H7 (cell line): ENCODE data around the gene PACSIN1. TPM values are rescaled to one million over a fixed set of nuclear protein-coding genes. Genes with fewer than 3 reads are reported as not detected.

Experiments used
- DNase-seq: peaks from one replicate; pipeline ENCODE4 v3.0.0; 2012
- H3K27me3 ChIP-seq: 2 replicates; pipeline ENCODE4 v1.6.0; 2011; ENCODE audit warnings: mild to moderate bottlenecking, low read length; ENCODE audit not compliant: control insufficient read depth, insufficient read depth
- H3K36me3 ChIP-seq: replicated peaks from 2 replicates; pipeline ENCODE4 v1.5.1; 2011; ENCODE audit warnings: low read length; ENCODE audit not compliant: control insufficient read depth, insufficient read depth
- H3K4me3 ChIP-seq: 2 replicates; pipeline ENCODE4 v1.5.1; 2011; ENCODE audit warnings: low read depth, mild to moderate bottlenecking, control low read depth, low read length, moderate library complexity; ENCODE audit not compliant: insufficient read depth
- total RNA-seq: library from RNA; depleted of rRNA; stranded (reverse); fragments of >200 nt; shearing (Covaris generic); gene quantifications from 2 replicates; pipeline ENCODE4 v1.2.3, GENCODE V29; 2014

PACSIN1 gene
- total RNA-seq, 1 experiment from 2014 or later, result 3.4 TPM

- peaks cover 1% of the 10 kb centered on the region; the same call in 1 of the 2 replicates for H3K27me3 ChIP-seq
- H3K36me3 ChIP-seq, result no peaks in the 10 kb centered on the region
- H3K4me3 ChIP-seq, result no peak overlapping the region
- DNase-seq, result no peak
These were observed 63.3 kb downstream of the PACSIN1 start for GRCh38 chr6:34528996-34529664.

DNA sequence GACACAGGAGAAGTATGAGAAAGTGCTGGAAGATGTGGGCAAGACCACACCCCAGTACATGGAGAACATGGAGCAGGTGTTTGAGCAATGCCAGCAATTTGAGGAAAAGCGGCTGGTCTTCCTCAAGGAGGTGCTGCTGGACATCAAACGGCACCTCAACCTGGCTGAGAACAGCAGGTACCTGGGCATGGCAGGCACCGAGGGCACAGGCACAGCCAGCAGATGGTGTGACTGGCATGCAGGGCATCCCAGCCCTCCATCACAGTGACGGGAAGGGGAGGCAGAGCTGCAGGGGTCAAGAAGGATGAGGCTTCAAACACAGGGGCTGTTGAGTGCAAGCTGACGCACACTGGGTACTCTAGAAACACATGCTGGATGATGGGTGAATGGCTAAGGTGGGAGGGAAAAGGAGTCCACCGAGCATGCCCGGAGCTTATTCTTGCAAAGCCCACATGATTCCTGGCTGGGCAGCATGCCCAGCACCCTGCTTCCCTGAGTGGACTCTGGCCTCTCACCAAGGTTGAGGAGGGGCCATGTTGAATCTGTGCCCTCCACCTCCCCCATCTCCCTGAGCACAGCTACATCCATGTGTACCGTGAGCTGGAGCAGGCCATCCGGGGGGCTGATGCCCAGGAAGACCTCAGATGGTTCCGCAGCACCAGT is 63.9 kb downstream of the PACSIN1 start:
- DNase-seq, result no peak
- no peaks in the 10 kb centered on the region for H3K36me3 ChIP-seq
- peaks cover 1% of the 10 kb centered on the region; the same call in 1 of the 2 replicates for H3K27me3 ChIP-seq
- no peak overlapping the region for H3K4me3 ChIP-seq

DNA sequence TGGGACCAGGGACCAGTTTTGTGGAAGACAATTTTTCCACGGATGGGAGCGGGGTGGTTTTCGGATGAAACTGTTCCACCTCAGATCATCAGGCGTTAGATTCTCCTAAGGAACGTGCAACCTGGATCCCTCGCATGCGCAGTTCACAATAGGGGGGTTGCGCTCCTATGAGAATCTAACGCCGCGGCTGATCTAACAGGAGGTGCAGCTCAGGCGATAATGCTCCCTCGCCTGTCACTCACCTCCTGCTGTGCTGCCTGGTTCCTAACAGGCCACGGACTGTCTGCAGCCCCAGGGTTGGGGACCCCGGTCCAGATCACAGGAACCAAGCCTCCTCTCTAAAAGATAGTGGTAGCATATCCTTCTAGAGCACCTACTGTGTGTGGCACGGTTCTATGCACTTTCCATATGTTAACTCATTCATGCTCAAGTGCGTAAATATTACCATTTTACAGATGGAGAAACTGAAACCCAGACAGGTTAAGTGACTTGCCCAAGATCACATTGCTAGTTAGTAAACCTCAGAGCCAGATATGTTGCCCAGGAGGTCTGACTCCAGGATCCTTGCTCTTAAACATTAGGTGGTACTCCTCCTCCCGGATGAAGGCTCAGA is 65.0 kb downstream of the PACSIN1 start:
- DNase-seq, result no peak
- Histone ChIP-seq H3K27me3 (peaks cover 1% of the 10 kb centered on the region; the same call in 1 of the 2 replicates), H3K4me3 (peak overlapping the region; percentile 42; the same call in 1 of the 2 replicates), H3K36me3 (no peaks in the 10 kb centered on the region)

GRCh38 chr6:34531580-34532201 is 65.8 kb downstream of the PACSIN1 start:
- Histone ChIP-seq H3K27me3 (peaks cover 1% of the 10 kb centered on the region; the same call in 1 of the 2 replicates), H3K36me3 (no peaks in the 10 kb centered on the region), H3K4me3 (peak overlapping the region; percentile 45)
- peak; percentile 95 for DNase-seq

DNA sequence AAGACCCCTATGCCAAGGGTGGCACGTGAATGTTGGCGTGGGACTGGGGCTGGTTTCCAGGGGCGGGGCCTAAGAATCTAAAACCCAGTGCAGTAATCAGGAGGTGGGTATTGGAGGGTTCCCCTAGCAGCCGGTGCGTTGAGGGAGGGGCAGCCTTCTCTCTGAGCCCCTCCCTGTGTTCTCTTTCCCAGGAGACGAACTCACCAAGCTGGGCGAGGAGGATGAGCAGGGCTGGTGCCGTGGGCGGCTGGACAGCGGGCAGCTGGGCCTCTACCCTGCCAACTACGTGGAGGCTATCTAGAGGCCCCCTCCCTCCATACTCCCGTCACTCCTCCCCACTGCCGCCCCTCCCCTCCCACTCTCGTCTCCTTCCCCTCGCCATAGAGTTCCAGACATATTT is 66.4 kb downstream of the PACSIN1 start:
- H3K27me3 ChIP-seq, result peaks cover 1% of the 10 kb centered on the region; the same call in 1 of the 2 replicates
- DNase-seq, result peak; percentile 63
- no peaks in the 10 kb centered on the region for H3K36me3 ChIP-seq
- peak overlapping the region; percentile 45 for H3K4me3 ChIP-seq

- no peak overlapping the region for H3K4me3 ChIP-seq
- peak; percentile 48 for DNase-seq
- H3K36me3 ChIP-seq, result no peaks in the 10 kb centered on the region
- H3K27me3 ChIP-seq, result peaks cover 1% of the 10 kb centered on the region; the same call in 1 of the 2 replicates
These were observed 68.3 kb downstream of the PACSIN1 start for GRCh38 chr6:34534146-34534545.

DNA sequence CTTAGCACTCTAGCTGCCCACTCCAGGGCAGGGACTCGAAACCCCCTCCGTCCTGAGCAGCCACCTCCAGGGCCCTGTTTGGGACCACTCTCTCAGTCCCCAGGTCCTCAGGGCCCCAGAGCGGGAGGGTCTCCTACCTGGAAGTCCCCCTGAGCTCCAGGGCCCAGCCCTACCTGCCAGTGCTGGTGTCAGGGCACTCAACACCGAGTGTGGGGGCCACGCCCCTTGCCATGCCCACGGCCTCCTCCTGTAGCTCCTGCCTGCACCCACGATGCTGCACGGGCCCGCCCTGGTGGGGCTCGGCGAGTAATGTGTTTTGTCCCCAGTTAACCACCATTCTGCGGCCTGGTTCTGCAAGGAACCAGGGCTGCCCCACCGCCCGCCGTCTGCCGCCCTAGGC is 68.8 kb downstream of the PACSIN1 start:
- Histone ChIP-seq H3K27me3 (peaks cover 1% of the 10 kb centered on the region; the same call in 1 of the 2 replicates), H3K4me3 (no peak overlapping the region), H3K36me3 (no peaks in the 10 kb centered on the region)
- DNase-seq, result peak; percentile 61

DNA sequence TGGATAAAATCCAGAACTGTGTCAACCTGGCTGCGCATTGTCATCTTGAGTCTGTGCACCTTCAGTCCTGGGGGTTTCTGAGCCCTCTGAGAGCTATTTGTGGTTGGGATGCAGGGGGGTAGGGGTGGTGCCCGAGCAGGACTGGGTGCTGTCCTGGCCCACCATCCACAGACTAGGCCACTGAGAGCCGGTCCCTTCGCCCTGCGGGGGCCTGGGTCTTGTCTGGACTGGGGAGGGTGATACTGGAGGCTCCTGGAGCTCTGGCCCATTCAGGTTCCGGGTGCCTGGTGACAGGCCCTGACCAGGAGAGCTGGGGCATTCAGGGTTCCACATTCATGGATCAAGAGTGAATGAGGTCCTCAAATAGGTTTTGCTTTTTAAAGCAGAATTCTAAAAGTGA is 69.3 kb downstream of the PACSIN1 start:
- DNase-seq, result peak; percentile 50
- Histone ChIP-seq H3K36me3 (no peaks in the 10 kb centered on the region), H3K4me3 (no peak overlapping the region)

GRCh38 chr6:34535646-34536045 is 69.8 kb downstream of the PACSIN1 start:
- Histone ChIP-seq H3K4me3 (no peak overlapping the region), H3K36me3 (no peaks in the 10 kb centered on the region), H3K27me3 (no peaks in the 10 kb centered on the region; the same call in 1 of the 2 replicates)
- peak; percentile 53 for DNase-seq

More for the DNA sequence above, 69.3 kb downstream of the PACSIN1 start:
- peaks cover 1% of the 10 kb centered on the region; the same call in 1 of the 2 replicates for H3K27me3 ChIP-seq

DNA sequence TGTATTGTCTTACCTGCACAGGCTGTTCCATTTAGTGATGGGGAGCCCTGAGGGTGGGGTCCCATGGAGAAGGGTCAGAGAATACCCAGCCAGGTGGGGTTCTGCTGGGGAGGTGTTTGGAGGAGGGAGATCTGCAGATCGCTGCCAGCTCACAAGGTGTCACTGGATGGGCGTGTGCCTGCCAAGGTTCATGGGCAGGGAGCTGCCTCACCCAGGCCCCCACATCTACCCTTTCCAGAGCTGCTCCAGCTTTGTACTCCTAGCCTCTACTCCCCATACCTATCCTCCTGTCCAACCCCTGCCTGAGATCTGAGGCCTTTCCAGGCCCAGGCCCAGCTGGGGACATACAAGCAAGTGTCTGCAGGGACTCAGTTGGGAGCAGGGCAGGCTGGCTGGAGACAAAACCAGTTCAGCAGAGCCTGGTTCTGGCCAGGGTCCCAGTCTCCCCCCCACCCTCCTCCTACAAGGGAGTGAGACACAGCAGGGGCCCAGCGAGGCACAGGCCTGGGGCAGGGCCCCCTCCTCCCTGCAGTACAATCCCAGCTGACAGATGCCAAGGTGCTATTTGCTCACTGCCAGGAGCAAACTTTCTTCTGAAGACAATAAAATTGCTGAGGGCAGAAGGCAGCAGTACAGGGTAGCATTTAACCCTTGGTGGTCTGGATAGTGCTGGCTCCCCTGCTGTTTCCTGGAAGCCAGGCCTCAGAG is 70.5 kb downstream of the PACSIN1 start:
- Histone ChIP-seq H3K4me3 (no peak overlapping the region), H3K36me3 (no peaks in the 10 kb centered on the region), H3K27me3 (no peaks in the 10 kb centered on the region)
- DNase-seq, result peak; percentile 51

DNA sequence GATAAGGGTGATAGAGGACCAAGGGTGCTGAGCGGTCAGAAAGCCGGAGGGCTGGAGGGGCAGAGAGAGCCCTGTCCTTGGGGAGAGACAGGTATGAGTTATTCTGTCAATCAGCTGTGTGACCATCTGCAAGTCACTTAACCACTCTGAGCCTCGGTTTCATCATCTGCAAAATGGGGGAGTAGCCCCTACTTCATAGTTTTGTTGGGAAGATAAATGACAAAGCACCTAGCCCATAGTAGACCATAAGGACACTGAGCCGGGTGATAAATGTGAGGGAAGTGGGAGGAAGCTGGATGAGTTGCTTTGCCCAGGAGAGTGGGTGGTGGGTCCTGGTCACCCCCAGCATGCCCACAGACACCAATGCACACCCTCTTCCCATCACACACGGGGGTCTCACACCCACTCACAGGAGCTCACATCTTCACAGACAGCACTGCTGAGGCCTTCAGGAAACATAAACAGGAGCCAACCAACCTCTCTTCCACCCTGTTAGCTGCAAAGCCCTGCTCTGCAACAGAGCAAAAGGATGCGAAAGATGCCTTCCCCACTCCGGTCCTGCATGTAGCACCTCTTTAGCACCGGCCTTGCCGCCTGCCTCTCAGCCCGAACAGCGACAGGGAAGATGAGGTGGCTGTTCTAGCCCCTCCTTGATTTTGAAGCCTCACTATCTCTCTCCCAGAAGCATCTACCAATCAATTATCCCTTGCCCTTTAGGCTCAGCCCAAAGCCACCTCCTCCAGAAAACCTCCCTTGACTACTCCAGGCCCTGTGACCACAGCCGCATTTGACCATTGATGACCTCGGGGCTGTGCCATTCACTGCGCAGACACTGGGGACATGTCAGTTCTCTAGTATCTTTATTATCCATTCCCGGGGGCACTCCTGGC is 71.3 kb downstream of the PACSIN1 start:
- H3K36me3 ChIP-seq, result no peaks in the 10 kb centered on the region
- no peaks in the 10 kb centered on the region for H3K27me3 ChIP-seq
- no peak for DNase-seq
- no peak overlapping the region for H3K4me3 ChIP-seq

GRCh38 chr6:34537922-34538550 is 72.2 kb downstream of the PACSIN1 start:
- H3K36me3 ChIP-seq, result no peaks in the 10 kb centered on the region
- no peaks in the 10 kb centered on the region for H3K27me3 ChIP-seq
- DNase-seq, result peak; percentile 51
- no peak overlapping the region for H3K4me3 ChIP-seq

DNA sequence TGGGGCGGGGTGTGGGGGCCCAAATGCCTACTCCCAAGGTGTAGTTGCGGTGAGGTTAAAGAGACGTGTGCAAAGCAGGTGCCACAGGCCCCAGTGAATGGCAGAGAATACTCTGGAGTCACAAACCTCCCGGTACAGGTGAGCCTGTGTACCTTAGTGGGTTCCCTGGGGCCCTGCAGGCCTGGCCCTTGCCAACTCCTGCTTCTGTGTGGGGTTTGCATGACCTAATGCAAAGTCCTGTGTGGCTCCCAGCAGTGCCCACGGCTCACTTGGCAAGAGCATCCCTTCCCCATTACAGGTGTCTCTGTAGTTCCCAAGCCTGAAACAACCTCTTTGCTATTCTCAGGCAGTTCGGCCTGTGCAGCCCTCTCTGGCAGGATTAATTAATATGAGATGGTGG is 72.7 kb downstream of the PACSIN1 start:
- no peaks in the 10 kb centered on the region for H3K36me3 ChIP-seq
- DNase-seq, result no peak
- no peaks in the 10 kb centered on the region for H3K27me3 ChIP-seq
- H3K4me3 ChIP-seq, result no peak overlapping the region
